Lung (tissue), 12 donors: ENCODE measurements around the gene PHF21A. TPM values are rescaled to one million over a fixed set of nuclear protein-coding genes. Genes with fewer than 3 reads are reported as not detected.

ENCODE experiments used
- ATAC-seq: fragments of 200-7000 bp; cut with Tn5 transposase; one replicate; pipeline ENCODE4 v1.9.1; 2020; ENCODE audit warnings: moderate number of reproducible peaks; ENCODE audit not compliant: insufficient read depth, low FRiP score
- DNase-seq, 3 donors: peaks; one replicate each; pipeline ENCODE4 v3.0.0-alpha.2; 2013 to 2017
- H3K27ac ChIP-seq, 2 donors: one replicate each; pipeline ENCODE4 v1.5.1; 2013; ENCODE audit warnings: mild to moderate bottlenecking in 2 of 2, moderate library complexity in 2 of 2, control low read depth in 1 of 2, inconsistent platforms in 1 of 2, low read depth in 1 of 2, low read length in 1 of 2
- H3K27me3 ChIP-seq, 3 donors: one replicate each; pipeline ENCODE4 v1.5.1; 2013; ENCODE audit warnings: low read length in 2 of 3; ENCODE audit not compliant: control insufficient read depth in 3 of 3, insufficient read depth in 3 of 3
- H3K36me3 ChIP-seq, 4 donors: one replicate each; pipeline ENCODE4 v1.5.1; 2013; ENCODE audit warnings: low read length in 4 of 4, mild to moderate bottlenecking in 1 of 4, moderate library complexity in 1 of 4; ENCODE audit not compliant: control insufficient read depth in 4 of 4, insufficient read depth in 4 of 4
- H3K4me1 ChIP-seq, 5 donors: one replicate each; pipeline ENCODE4 v1.5.1; 2013; ENCODE audit warnings: low read length in 5 of 5, mild to moderate bottlenecking in 2 of 5, moderate library complexity in 1 of 5; ENCODE audit not compliant: control insufficient read depth in 5 of 5, insufficient read depth in 5 of 5
- H3K4me3 ChIP-seq: one replicate; pipeline ENCODE4 v1.5.1; 2013; ENCODE audit warnings: mild to moderate bottlenecking, control low read depth, moderate library complexity
- H3K9ac ChIP-seq, 2 donors: one replicate each; pipeline ENCODE4 v1.5.1; 2013; ENCODE audit warnings: low read length in 2 of 2, control low read depth in 1 of 2; ENCODE audit not compliant: insufficient read depth in 1 of 2
- H3K9me3 ChIP-seq, 4 donors: one replicate each; pipeline ENCODE4 v1.5.1; 2013; ENCODE audit warnings: low read length in 3 of 4, mild to moderate bottlenecking in 1 of 4, moderate library complexity in 1 of 4; ENCODE audit not compliant: control insufficient read depth in 4 of 4, insufficient read depth in 3 of 4
- CTCF ChIP-seq: IDR thresholded peaks from 2 replicates; pipeline ENCODE4 v1.5.1; 2012; ENCODE audit warnings: mild to moderate bottlenecking; ENCODE audit errors: control extremely low read depth, extremely low read depth
- WGBS, 2 donors: extraction: QIAGEN DNeasy Blood & Tissue Kit; methylation state at CpG; one replicate each; pipeline ENCODE4 v1.1.7; 2013; 5-methylcytosine and 5-hydroxymethylcytosine counted together
- polyA plus RNA-seq, 2 donors: library from polyadenylated mRNA; stranded (reverse); fragments of 200-250 nt; gene quantifications; one replicate each; pipeline ENCODE4 v1.2.1, GENCODE V29; 2013
- total RNA-seq, 2 donors: library from RNA; depleted of rRNA in 1 of 2; stranded (reverse); fragments of >200 nt in 1 of 2; gene quantifications; one replicate each; pipeline ENCODE4 v1.2.1, GENCODE V29; 2014 to 2021
- donor health status: control.
- donor health status: control.
- donor health status: Bipolar disorder and iron deficiency.
- donor health status: healthy.
- donor health status: DM: yes; HTN: yes; CAD: no.

The PHF21A gene
- total and polyA plus RNA-seq, 4 donors: 16.2 to 57.0 (median 29.9) TPM

DNA sequence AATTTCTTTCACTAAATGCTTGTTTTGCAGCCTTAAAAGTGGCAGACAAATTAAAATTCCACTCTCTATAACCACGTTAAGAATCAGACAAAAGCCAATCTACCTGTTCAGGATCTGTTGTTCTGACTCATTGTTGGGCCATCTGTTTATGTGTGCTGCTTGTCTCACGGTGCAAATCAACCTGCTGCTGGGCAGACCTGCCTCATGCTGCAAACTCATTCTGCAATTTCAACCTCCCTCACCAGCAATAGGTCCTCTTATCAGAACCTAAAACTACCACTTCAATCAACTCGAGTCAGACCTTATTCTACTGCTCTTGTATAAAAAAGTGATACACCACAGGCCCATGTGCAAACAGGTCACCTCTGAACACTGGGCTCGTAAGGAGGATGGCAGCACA, 123.7 kb downstream of the PHF21A start:
- Histone ChIP-seq H3K9ac (no peak overlapping the region), H3K27ac (no peak overlapping the region), H3K4me3 (no peak overlapping the region), H3K27me3 (no peaks in the 10 kb centered on the region), H3K4me1 (peaks cover 1 to 37% (median 25%) of the 10 kb centered on the region in 5 donors), H3K36me3 (no peaks in the 10 kb centered on the region), H3K9me3 (no peaks in the 10 kb centered on the region)
- DNase-seq (no peak), ATAC-seq (no peak)
- WGBS, 2 donors: 64 to 83% methylated on average over 4 of the region's 4 CpGs
- no peak for TF ChIP-seq CTCF

- no peak for TF ChIP-seq CTCF
- no peak overlapping the region for H3K9ac ChIP-seq
- no peaks in the 10 kb centered on the region for H3K27me3 ChIP-seq
- H3K27ac ChIP-seq: no peak overlapping the region
- ATAC-seq (no peak), DNase-seq (no peak)
- H3K4me3 ChIP-seq: no peak overlapping the region
- H3K36me3 ChIP-seq: no peaks in the 10 kb centered on the region
- peaks cover 1 to 30% (median 19%) of the 10 kb centered on the region in 5 donors for H3K4me1 ChIP-seq
- no peaks in the 10 kb centered on the region for H3K9me3 ChIP-seq
- WGBS, 2 donors: 59 to 63% methylated on average over 1 of the region's 1 CpG
Observed at GRCh38 chr11:45995342-45995734, 125.9 kb downstream of the PHF21A start.

DNA sequence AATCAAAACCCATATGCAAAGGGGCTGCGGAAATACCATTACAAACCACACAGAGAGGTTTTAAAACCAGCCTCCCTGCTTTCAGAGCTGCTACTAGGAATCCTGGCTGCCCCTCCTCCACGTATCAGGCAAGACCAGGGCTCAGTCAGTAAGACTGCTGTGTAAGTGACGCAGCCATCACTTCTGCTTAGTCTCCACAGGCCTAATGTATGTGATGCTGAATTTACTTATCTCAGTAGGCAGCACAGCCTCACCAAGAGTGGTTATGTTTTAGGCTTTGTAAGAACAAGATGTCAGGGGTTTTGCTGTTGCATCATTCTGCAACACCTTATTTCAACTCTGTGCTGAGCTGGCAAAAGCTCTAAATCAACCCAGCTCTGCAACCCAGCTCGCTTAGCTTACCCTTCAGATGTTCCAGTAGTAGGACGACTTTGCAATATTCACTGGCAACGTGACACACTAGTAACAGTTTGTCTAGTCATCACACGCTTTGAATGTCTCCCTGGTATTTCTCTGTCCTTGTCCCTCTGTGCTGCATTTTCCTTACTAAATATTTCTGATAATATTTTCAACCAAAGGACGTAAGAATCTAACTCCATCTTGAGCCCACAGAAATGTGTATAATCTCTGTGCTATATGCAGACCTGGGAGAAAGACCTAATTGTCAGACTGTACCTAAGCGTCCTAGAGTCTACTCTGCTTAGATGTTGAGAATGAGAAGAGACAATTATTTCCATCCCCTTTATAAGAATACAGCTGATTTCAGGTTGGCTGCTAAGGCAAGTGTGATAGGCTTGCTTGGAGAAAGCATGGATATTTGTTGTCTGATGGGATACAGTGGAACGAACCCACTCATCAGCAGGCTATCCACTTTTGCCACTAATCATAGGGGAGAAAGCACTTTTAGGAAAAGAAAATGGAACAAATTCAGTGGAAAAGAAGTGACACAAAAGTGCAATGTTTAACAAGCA, 126.6 kb downstream of the PHF21A start:
- Histone ChIP-seq H3K36me3 (no peaks in the 10 kb centered on the region), H3K27me3 (no peaks in the 10 kb centered on the region), H3K9me3 (no peaks in the 10 kb centered on the region), H3K4me1 (peaks cover 1 to 30% (median 19%) of the 10 kb centered on the region in 5 donors), H3K9ac (peak overlapping the region; percentile 6 to 50), H3K27ac (no peak overlapping the region), H3K4me3 (no peak overlapping the region)
- peak; percentile 28 to 47 (median 34) for DNase-seq
- 70 to 83% methylated on average over 10 of the region's 10 CpGs for WGBS, 2 donors
- TF ChIP-seq CTCF: no peak
- ATAC-seq: no peak
